WTC11 (cell line): ENCODE measurements around the gene SPINK8.
"Not testable (repeated sequence)": the region's sequence is repeated elsewhere in the genome, so short reads cannot be mapped to it uniquely, and the experiment has no call there.

Source experiments
- AR ChIP-seq: fragments of 250-450 bp; sonication (Bioruptor Pico); IDR thresholded peaks from 2 replicates; pipeline ENCODE4 v1.9.0; 2021; ENCODE audit warnings: mild to moderate bottlenecking
- ATF2 ChIP-seq: sonication (generic); formaldehyde crosslinking; IDR thresholded peaks from 2 replicates; pipeline ENCODE4 v1.8.1; 2022; ENCODE audit warnings: low read depth, missing genetic modification reagents, borderline replicate concordance
- CTCF ChIP-seq: fragments of 200-600 bp; IDR thresholded peaks from 2 replicates; pipeline ENCODE4 v1.8.0; 2022; ENCODE audit warnings: antibody characterized with exemption
- MAX ChIP-seq: sonication (generic); formaldehyde crosslinking; IDR thresholded peaks from 2 replicates; pipeline ENCODE4 v1.8.0; 2022; ENCODE audit warnings: mild to moderate bottlenecking, missing genetic modification reagents
- SMAD4 ChIP-seq: sonication (generic); formaldehyde crosslinking; IDR thresholded peaks from 2 replicates; pipeline ENCODE4 v1.8.0; 2022; ENCODE audit warnings: mild to moderate bottlenecking, missing genetic modification reagents
- TCF7 ChIP-seq: sonication (generic); formaldehyde crosslinking; IDR thresholded peaks from 2 replicates; pipeline ENCODE4 v1.8.0; 2022; ENCODE audit warnings: mild to moderate bottlenecking, low read depth, missing genetic modification reagents, moderate library complexity
- ZNF121 ChIP-seq: sonication (generic); formaldehyde crosslinking; IDR thresholded peaks from 2 replicates; pipeline ENCODE4 v1.8.0; 2023; ENCODE audit warnings: missing genetic modification reagents
- ZNF532 ChIP-seq: fragments of 250-450 bp; sonication (Bioruptor Pico); IDR thresholded peaks from 2 replicates; pipeline ENCODE4 v1.9.0; 2021; ENCODE audit warnings: mild to moderate bottlenecking, borderline replicate concordance
- TF ChIP-seq, protein P1 (sequence below): sonication (generic); formaldehyde crosslinking; IDR thresholded peaks from 2 replicates; pipeline ENCODE4 v1.8.0; 2023; ENCODE audit warnings: mild to moderate bottlenecking, missing genetic modification reagents
- TF ChIP-seq, protein P2 (sequence below): sonication (generic); formaldehyde crosslinking; IDR thresholded peaks from 2 replicates; pipeline ENCODE4 v1.8.1; 2022; ENCODE audit warnings: low read depth, mild to moderate bottlenecking, moderate library complexity, missing genetic modification reagents, borderline replicate concordance
- TF ChIP-seq, protein P3 (sequence below): sonication (generic); formaldehyde crosslinking; IDR thresholded peaks from 2 replicates; pipeline ENCODE4 v1.8.0; 2022; ENCODE audit warnings: mild to moderate bottlenecking, missing genetic modification reagents
- TF ChIP-seq, protein P4 (sequence below): fragments of 250-450 bp; sonication (Bioruptor Pico); IDR thresholded peaks from 2 replicates; pipeline ENCODE4 v1.8.0; 2021; ENCODE audit warnings: mild to moderate bottlenecking

DNA sequence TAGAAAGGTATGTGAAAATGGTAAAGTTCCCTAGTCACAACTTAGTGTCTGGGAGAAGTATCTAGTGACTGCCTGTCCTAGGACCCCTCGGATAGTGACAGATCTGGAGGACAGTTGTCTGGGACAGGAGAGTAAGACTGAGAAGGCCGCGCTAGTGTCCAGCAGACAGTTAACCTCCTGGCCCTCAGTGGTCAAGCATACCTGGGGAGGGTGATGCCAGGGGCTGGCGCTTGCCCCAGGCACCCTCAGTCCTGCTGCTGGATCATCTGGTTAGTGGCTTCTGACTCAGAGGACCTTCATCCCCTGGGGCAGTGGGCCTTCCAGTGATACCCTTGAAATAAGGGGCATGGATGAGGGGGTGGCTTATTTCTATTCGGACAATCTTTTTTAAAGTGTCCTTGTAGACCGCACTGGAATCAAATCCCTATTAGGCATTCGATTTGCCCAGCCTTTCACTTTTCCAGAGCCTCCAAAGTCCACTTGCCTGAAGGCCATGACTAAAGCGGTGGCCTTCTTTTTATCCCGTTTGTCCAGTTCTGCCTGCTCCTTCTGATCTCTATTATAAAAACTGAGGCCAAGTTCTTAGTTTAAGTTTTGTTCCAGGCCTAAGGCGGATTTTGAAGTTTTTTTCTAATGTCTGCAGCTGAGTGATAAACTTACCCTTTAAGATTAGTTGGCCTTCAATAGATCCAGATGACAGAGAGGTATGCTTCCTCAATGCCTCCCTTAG lies 1.6 kb downstream of the SPINK8 start:
- TF ChIP-seq, protein P1, sequence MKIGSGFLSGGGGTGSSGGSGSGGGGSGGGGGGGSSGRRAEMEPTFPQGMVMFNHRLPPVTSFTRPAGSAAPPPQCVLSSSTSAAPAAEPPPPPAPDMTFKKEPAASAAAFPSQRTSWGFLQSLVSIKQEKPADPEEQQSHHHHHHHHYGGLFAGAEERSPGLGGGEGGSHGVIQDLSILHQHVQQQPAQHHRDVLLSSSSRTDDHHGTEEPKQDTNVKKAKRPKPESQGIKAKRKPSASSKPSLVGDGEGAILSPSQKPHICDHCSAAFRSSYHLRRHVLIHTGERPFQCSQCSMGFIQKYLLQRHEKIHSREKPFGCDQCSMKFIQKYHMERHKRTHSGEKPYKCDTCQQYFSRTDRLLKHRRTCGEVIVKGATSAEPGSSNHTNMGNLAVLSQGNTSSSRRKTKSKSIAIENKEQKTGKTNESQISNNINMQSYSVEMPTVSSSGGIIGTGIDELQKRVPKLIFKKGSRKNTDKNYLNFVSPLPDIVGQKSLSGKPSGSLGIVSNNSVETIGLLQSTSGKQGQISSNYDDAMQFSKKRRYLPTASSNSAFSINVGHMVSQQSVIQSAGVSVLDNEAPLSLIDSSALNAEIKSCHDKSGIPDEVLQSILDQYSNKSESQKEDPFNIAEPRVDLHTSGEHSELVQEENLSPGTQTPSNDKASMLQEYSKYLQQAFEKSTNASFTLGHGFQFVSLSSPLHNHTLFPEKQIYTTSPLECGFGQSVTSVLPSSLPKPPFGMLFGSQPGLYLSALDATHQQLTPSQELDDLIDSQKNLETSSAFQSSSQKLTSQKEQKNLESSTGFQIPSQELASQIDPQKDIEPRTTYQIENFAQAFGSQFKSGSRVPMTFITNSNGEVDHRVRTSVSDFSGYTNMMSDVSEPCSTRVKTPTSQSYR, result not testable (repeated sequence)
- TF ChIP-seq, protein P2, sequence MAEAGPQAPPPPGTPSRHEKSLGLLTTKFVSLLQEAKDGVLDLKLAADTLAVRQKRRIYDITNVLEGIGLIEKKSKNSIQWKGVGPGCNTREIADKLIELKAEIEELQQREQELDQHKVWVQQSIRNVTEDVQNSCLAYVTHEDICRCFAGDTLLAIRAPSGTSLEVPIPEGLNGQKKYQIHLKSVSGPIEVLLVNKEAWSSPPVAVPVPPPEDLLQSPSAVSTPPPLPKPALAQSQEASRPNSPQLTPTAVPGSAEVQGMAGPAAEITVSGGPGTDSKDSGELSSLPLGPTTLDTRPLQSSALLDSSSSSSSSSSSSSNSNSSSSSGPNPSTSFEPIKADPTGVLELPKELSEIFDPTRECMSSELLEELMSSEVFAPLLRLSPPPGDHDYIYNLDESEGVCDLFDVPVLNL (CRISPR knock-in tag), result not testable (repeated sequence)
- not testable (repeated sequence) for TF ChIP-seq CTCF; ZNF532 (CRISPR knock-in tag); SMAD4 (CRISPR knock-in tag); ATF2 (CRISPR knock-in tag); TCF7; MAX (CRISPR knock-in tag); ZNF121; AR (CRISPR knock-in tag)
- TF ChIP-seq, protein P3, sequence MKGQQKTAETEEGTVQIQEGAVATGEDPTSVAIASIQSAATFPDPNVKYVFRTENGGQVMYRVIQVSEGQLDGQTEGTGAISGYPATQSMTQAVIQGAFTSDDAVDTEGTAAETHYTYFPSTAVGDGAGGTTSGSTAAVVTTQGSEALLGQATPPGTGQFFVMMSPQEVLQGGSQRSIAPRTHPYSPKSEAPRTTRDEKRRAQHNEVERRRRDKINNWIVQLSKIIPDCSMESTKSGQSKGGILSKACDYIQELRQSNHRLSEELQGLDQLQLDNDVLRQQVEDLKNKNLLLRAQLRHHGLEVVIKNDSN (CRISPR knock-in tag), result not testable (repeated sequence)
- TF ChIP-seq, protein P4, sequence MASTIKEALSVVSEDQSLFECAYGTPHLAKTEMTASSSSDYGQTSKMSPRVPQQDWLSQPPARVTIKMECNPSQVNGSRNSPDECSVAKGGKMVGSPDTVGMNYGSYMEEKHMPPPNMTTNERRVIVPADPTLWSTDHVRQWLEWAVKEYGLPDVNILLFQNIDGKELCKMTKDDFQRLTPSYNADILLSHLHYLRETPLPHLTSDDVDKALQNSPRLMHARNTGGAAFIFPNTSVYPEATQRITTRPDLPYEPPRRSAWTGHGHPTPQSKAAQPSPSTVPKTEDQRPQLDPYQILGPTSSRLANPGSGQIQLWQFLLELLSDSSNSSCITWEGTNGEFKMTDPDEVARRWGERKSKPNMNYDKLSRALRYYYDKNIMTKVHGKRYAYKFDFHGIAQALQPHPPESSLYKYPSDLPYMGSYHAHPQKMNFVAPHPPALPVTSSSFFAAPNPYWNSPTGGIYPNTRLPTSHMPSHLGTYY (CRISPR knock-in tag), result not testable (repeated sequence)
